Inflammatory macrophage treated with lipopolysaccharide for 1 hour (primary cell): Measurements from ENCODE around the gene MARK3.

Source experiments
- DNase-seq, 2 donors: peaks; one replicate each; pipeline ENCODE4 v3.0.0-alpha.2; 2020 to 2022

Gene MARK3

DNA sequence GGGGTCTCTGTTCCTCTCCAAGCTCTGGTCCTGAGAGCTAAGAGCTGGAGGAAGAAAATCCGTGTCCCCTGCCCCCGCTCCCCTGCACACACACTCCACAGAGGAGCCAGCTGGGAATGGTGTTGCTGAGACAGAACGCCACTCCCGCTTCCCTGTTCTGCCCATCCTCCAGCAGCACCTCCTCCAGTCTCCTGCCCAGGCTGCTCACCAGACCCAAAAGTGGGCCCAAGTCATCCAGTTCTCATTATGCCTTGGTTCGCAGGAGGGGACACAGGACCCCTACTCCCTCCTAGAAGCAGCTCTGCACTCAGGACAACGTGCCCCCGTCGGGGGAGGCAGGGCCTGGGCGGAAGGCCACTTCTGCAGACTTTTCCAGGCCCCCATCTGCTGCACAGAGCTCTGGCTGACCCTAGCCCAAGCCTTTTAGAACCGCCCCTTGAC is 143.0 kb downstream of the MARK3 start:
- no peak for DNase-seq

DNA sequence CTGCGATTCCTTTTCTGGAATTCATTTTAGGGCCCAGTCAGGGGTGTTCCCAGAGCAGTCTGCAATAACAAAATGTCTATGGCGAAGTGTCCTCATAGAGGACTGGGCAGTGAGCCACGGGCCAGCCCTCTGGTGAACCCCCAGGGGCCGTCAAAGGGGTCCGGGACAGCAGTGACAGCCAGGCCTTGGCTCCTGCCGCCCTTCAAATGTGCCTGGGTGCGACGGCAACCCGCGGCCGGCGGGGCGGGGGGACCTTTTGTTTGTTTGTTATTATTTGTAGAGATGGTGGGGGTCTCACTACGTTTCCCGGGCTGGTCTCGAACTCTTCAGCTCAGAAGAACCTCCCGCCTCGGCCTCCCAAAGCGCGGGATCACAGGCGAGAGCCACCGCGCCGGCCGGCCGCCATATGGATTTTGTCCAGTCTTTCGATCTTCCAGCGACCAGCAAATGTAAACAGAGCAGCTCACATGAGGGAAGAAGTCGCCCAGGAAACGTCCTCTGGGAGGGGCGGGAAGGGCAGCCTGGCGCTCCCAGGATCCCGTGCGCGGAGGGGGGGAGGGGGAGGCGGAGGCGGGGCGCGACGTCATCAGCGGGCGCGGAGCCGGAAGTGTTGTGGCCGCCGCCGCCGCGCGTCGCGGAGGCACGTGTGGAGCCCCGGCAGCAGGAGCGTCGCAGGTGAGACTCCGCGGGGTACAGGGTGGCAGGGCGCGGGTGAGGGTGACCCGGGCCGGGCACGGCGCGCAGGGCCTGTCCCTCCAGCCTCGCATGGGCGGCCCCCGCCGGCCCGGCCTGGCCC is 143.6 kb downstream of the MARK3 start, which contains the start of gene TRMT61A:
TSS of gene TRMT61A (plus strand) at position 610 of the 796 bp plus-strand sequence. CDS start 783 bp downstream, outside the sequence.
- DNase-seq = peak; percentile 79 to 83

DNA sequence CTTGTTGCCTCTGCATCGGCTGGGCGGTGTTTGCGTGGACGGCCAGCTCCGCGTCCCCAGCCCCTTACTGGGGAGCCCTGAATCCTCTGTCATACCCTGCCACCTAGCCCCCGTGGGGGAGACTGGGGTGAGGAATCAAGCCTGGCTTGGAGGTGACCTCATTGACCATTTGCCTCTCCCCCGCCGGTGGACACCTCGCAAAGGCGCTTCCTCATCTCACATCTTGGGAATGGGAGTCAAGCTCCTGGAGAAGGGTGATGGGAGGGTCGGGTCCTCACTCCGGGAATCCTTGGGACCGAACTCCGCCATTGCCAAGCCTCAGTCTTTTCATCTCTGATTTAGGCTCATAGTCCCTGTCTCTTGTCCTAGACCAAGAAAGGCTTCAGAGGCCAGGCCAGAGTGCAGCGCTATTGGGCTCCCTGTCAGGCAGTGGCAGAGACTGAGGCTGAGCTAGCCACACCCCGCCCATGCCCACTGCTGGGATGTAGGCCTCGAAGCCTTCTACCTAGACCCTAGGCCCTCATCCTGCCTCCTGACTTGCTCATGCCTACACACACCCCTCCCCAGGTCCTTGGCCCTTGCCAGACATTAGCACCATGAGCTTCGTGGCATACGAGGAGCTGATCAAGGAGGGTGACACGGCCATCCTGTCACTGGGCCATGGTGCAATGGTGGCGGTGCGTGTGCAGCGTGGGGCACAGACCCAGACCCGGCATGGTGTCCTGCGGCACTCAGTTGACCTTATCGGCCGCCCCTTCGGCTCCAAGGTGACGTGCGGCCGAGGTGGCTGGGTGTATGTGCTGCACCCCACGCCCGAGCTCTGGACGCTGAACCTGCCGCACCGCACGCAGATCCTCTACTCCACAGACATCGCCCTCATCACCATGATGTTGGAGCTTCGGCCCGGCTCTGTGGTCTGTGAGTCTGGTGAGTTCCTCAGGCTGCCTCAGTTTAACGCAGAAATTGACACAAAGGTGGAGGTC is 144.5 kb downstream of the MARK3 start:
- DNase-seq = no peak

GRCh38 chr14:103530390-103530789 is 145.2 kb downstream of the MARK3 start:
- no peak for DNase-seq

DNA sequence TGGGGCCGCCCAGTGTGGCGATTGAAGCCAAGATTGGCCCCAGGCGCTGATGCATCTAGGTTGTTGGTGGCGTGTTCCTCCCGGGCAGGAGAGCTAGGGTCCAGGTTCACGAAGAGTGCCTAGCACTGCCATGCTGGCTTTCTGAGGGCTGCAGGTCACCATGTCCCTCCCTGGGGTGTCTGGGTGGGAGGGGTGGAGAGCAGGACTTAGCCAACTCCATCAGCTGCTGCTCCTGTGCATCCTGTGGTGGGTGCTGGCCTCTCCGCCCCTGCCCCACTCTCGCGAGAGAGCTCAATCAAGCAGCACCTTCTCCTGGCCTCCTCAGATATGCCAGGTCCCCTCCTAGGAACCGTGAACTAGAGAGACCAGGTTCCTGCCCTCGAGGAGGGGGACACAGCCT is 145.6 kb downstream of the MARK3 start:
- no peak for DNase-seq

GRCh38 chr14:103531421-103532215 is 146.4 kb downstream of the MARK3 start:
- DNase-seq = no peak

- no peak for DNase-seq
Observed at GRCh38 chr14:103532216-103533136, 147.3 kb downstream of the MARK3 start.

- DNase-seq = peak; percentile 56 to 64
Observed at GRCh38 chr14:103533137-103533998, 148.2 kb downstream of the MARK3 start.

GRCh38 chr14:103533999-103534575 is 148.9 kb downstream of the MARK3 start:
- no peak for DNase-seq

DNA sequence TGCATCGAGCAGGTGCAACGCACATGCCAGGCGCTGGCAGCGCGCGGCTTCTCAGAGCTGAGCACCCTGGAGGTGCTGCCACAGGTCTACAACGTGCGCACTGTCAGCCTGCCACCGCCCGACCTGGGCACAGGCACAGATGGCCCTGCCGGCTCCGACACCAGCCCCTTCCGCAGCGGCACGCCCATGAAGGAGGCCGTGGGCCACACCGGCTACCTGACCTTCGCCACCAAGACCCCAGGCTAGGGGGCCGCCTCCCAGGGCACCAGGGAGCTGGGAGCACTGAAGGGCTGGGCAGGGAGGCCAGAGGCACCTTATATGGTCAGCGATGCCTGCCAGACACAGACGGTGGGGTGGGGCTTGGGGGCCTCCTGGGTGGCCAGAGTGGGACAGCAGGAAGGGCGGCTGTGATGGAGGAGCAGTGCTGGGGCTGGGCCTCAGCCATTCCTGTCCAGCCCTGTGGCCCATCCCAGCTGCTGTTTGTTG is 149.4 kb downstream of the MARK3 start:
- DNase-seq = no peak

- DNase-seq = no peak
Observed at GRCh38 chr14:103535081-103535890, 150.1 kb downstream of the MARK3 start.

GRCh38 chr14:103535891-103536565 is 150.8 kb downstream of the MARK3 start:
- no peak for DNase-seq

GRCh38 chr14:103536693-103537092 is 151.5 kb downstream of the MARK3 start:
- no peak for DNase-seq

DNA sequence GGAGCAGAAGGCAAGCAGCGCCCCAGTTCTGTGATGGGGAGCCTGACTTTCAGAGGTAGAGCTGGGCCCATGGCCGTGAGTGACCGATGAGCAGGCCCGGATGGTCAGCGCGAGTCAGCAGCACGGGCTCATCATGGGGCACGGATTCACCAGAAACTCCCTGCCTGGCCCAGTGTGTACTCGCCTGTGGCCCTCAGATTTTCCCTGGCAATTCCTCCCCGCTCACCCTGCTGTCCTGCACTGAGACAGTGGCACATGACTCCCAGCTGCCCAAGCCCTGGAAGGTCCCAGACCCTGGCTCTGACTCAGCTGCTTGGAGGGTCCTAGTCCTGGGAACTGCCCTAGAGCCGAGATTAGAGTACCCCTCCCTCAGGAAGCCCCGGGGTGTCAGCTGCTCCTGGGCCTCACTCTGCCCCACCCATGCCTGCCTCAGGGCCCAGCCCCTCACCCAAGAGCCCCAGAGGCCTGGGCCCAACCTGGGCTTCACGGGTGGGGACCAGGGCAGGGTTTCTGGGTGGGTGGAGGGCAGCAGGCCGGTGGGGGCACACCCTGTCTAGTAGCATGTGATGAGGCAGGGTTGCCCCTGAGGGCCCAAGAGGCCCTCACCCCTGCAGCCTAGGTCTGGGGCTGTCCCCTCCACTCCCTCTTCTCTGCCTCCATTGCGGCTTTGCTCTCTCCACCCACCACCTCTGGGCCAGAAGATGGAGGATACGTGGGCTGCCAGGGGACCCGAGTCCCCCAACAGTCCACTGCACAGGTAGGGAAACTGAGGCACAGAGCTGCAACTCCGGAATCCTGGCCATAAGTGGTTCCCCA is 152.2 kb downstream of the MARK3 start:
- DNase-seq = peak; percentile 25 to 80

GRCh38 chr14:103538291-103539055 is 153.3 kb downstream of the MARK3 start:
- DNase-seq = no peak

GRCh38 chr14:103539056-103539825 is 154.0 kb downstream of the MARK3 start:
- no peak for DNase-seq
